Endothelial cell (in vitro differentiated cells): Measurements from ENCODE around the gene AP3S1. TPM values are rescaled to one million over a fixed set of nuclear protein-coding genes. Genes with fewer than 3 reads are reported as not detected.

Source experiments
- DNase-seq: peaks from one replicate; pipeline ENCODE4 v3.0.0; 2021; ENCODE audit warnings: low spot score
- H3K27ac Mint-ChIP-seq: one replicate; pipeline ENCODE4 v1.8.0; 2021; ENCODE audit warnings: mixed read lengths, inconsistent platforms; ENCODE audit not compliant: unreplicated experiment
- H3K27me3 Mint-ChIP-seq: one replicate; pipeline ENCODE4 v1.8.0; 2021; ENCODE audit warnings: mild to moderate bottlenecking, moderate library complexity, mixed read lengths, inconsistent platforms; ENCODE audit not compliant: unreplicated experiment
- H3K36me3 Mint-ChIP-seq: one replicate; pipeline ENCODE4 v1.8.0; 2021; ENCODE audit warnings: mild to moderate bottlenecking, low read depth, mixed read lengths, inconsistent platforms; ENCODE audit not compliant: unreplicated experiment
- H3K4me1 Mint-ChIP-seq: one replicate; pipeline ENCODE4 v1.8.0; 2021; ENCODE audit warnings: mild to moderate bottlenecking, mixed read lengths, inconsistent platforms; ENCODE audit not compliant: unreplicated experiment
- H3K4me3 Mint-ChIP-seq: one replicate; pipeline ENCODE4 v1.8.0; 2021; ENCODE audit warnings: mild to moderate bottlenecking, mixed read lengths, inconsistent platforms; ENCODE audit not compliant: unreplicated experiment
- H3K9me3 Mint-ChIP-seq: one replicate; pipeline ENCODE4 v1.8.0; 2021; ENCODE audit warnings: mixed read lengths, inconsistent platforms; ENCODE audit not compliant: unreplicated experiment
- total RNA-seq: library from RNA; stranded (reverse); fragmentation: NEBNext Ultra II Directional; extraction: Animal tissue kit (Norgen Biotek cat#: 25700); gene quantifications from one replicate; pipeline ENCODE4 v1.2.1, GENCODE V29; 2021; ENCODE audit not compliant: unreplicated experiment
- TF ChIP-seq, protein P1 (sequence below): fragments of 200-600 bp; sonication (generic); IDR thresholded peaks from one replicate; pipeline ENCODE4 v1.5.0; 2021; ENCODE audit warnings: antibody characterized with exemption; ENCODE audit not compliant: unreplicated experiment

AP3S1 gene
- total RNA-seq, 1 donor from 2014 or later: 118 TPM

DNA sequence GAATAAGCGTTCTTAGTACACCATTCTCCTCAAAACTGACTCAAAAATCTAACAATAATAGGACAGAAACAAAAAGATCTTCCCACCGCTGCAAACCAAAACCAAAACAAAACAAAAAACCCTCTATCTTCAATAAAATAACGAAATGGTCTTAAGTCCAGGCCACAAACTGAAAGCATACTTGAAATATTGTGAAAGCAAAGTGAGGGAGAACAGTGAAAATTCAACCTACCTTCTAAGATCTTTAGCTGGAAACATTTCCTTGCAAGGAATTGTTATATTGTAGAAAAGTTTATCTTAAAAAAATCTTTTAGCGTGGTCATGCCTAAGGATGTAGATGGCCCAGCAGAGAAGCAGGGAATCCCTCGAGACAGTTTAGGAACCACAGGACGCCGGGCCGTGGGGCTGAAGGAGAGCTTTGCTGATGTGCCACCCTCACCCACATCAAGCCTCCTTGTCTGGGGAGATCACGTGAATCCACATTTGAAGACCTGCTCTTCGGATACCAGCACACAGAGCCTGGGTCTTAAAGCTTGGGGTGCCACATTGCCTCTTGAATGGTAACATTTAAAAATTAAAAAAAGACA is 92.7 kb downstream of the AP3S1 start:
- H3K4me3 Mint-ChIP-seq: no peak overlapping the region
- no peak for DNase-seq
- H3K9me3 Mint-ChIP-seq: no peaks in the 10 kb centered on the region
- TF ChIP-seq, protein P1, sequence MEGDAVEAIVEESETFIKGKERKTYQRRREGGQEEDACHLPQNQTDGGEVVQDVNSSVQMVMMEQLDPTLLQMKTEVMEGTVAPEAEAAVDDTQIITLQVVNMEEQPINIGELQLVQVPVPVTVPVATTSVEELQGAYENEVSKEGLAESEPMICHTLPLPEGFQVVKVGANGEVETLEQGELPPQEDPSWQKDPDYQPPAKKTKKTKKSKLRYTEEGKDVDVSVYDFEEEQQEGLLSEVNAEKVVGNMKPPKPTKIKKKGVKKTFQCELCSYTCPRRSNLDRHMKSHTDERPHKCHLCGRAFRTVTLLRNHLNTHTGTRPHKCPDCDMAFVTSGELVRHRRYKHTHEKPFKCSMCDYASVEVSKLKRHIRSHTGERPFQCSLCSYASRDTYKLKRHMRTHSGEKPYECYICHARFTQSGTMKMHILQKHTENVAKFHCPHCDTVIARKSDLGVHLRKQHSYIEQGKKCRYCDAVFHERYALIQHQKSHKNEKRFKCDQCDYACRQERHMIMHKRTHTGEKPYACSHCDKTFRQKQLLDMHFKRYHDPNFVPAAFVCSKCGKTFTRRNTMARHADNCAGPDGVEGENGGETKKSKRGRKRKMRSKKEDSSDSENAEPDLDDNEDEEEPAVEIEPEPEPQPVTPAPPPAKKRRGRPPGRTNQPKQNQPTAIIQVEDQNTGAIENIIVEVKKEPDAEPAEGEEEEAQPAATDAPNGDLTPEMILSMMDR: no peak
- H3K4me1 Mint-ChIP-seq: peaks cover 16% of the 10 kb centered on the region
- H3K27me3 Mint-ChIP-seq: peaks cover 2% of the 10 kb centered on the region
- no peak overlapping the region for H3K27ac Mint-ChIP-seq
- no peaks in the 10 kb centered on the region for H3K36me3 Mint-ChIP-seq

DNA sequence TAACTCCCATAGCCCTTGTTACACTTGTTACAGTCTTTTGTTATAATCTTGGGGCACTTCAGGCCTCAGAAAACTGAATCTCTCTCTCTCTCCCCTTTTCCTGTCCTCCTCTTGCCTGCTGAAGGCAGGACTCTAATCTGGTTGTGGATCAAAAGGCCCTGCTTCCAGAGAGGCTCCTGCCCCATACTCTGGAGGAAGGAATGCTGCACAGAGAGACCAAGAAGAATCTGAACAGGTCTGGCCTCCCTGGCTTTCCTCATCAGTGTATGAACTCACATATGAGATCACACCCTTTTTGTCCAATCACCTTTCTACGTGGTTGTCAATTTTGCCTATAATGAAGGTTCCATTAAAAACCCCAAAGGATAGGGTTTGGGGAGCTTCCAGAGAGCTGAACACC is 94.3 kb downstream of the AP3S1 start:
- Mint-ChIP-seq H3K4me3 (no peak overlapping the region), H3K9me3 (no peaks in the 10 kb centered on the region), H3K36me3 (no peaks in the 10 kb centered on the region), H3K4me1 (peaks cover 19% of the 10 kb centered on the region), H3K27me3 (peaks cover 2% of the 10 kb centered on the region), H3K27ac (no peak overlapping the region)
- TF ChIP-seq, protein P1: no peak
- no peak for DNase-seq

DNA sequence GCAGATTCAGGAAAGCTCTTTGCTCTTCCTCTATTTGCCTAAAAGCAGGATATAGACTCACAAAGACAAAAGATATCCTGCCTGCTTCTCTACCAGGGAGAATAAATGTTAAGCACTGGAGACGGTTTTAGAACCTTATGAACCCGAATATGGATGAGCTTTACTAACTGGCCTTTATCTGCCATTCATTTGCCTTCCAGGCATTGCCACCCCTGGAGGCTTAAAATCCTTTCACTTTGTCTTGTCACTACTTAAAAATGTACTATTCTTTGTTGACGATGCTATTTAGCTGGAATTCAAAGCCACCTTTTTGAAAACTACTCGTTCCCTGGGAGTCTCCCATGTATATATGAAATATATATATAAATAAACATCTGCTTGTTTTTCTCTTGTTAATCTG is 97.3 kb downstream of the AP3S1 start:
- TF ChIP-seq, protein P1: no peak
- H3K27me3 Mint-ChIP-seq: no peaks in the 10 kb centered on the region
- peak overlapping the region; percentile 91 for H3K27ac Mint-ChIP-seq
- DNase-seq: no peak
- peak overlapping the region; percentile 10 for H3K4me3 Mint-ChIP-seq
- H3K4me1 Mint-ChIP-seq: peaks cover 21% of the 10 kb centered on the region
- H3K9me3 Mint-ChIP-seq: no peaks in the 10 kb centered on the region
- H3K36me3 Mint-ChIP-seq: no peaks in the 10 kb centered on the region

DNA sequence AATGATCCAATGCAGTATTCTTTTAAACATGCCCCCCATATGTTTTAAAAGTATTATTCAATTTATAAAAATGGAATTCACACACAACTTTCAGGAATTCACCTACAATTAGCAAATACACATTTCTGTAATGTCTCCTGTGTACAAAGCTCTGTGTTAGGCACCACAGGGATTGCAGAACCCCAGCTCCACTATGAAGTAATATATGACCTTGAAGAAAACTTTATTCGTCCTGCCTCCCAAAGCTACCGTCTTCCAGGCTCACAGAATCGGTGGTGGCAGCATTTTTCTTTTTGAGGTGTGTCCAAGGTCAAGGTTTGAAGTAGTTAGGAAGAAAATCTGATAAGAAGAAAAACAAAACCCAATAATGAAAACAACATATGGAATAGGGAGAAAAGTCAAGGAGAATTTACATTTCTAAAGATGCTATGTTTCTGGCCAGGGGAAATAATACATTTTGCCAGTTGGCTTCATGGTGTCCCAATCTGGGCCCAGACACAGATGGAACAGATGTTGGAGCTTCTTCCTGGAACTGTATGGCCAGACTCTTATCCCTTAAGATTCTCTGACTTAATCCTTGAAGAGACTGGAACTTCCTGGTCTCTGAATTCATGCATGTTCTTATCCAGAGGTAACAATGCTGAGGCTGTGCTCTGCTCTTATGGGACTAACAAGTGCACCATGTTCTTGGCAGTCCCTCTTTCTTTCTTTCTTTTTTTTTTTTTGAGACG is 98.5 kb downstream of the AP3S1 start:
- Mint-ChIP-seq H3K36me3 (no peaks in the 10 kb centered on the region), H3K27me3 (no peaks in the 10 kb centered on the region), H3K4me3 (no peak overlapping the region), H3K4me1 (peaks cover 21% of the 10 kb centered on the region), H3K27ac (no peak overlapping the region), H3K9me3 (no peaks in the 10 kb centered on the region)
- TF ChIP-seq, protein P1: no peak
- no peak for DNase-seq

DNA sequence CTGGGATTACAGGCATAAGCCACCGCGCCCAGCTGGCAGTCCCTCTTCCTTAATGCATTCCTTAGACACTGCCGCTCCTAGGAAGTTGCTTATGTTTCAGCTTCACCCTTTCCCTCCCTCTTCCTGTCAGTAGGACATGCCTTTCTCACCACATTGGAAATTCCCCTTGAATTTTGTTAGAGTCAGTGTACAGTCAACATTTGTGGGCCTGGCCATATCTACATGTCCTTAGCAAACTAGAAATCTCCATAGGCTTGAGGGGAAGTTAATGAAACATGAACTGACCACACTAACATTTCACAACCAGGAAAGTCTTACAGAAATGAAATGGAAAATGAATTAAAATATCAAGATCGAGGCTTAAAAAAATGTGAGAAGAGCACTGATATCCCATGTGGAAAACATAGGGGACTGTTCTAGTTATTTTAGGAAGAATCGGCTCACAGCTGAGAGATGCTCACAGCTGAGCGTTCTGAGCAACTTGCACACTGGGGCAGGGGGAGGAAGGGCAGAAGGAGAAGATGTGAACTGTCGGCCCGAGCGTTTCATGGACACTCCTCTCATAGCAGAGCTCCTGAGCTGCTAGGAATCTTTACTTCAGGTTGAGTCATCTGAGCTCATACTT is 99.4 kb downstream of the AP3S1 start:
- Mint-ChIP-seq H3K27me3 (no peaks in the 10 kb centered on the region), H3K4me3 (no peak overlapping the region), H3K4me1 (peaks cover 21% of the 10 kb centered on the region), H3K27ac (no peak overlapping the region), H3K36me3 (no peaks in the 10 kb centered on the region), H3K9me3 (no peaks in the 10 kb centered on the region)
- TF ChIP-seq, protein P1: no peak
- DNase-seq: no peak
